A549 (cell line): Measurements from ENCODE around the gene MYH10. TPM values are rescaled to one million over a fixed set of nuclear protein-coding genes. Genes with fewer than 3 reads are reported as not detected.

Experiments
- CHD2 ChIP-seq: fragments of 150-350 bp; IDR thresholded peaks from 2 replicates; pipeline ENCODE4 v1.6.1; 2014; ENCODE audit warnings: low read length; ENCODE audit not compliant: partially characterized antibody
- CHD4 ChIP-seq: fragments of 200-600 bp; sonication (generic); IDR thresholded peaks from 2 replicates; pipeline ENCODE4 v1.6.1; 2016; ENCODE audit warnings: antibody characterized with exemption, mild to moderate bottlenecking, borderline replicate concordance
- CTCF ChIP-seq: fragments of >200 bp; sonication (Bioruptor Twin); formaldehyde crosslinking; IDR thresholded peaks from 3 replicates; pipeline ENCODE4 v1.5.1; 2016
- E2F6 ChIP-seq: IDR thresholded peaks from 2 replicates; pipeline ENCODE4 v1.6.1; 2012; ENCODE audit warnings: low read depth, borderline replicate concordance
- EHF ChIP-seq: fragments of 250-450 bp; sonication (Bioruptor Pico); IDR thresholded peaks from 2 replicates; pipeline ENCODE4 v1.5.0; 2020; ENCODE audit warnings: mild to moderate bottlenecking
- FOSB ChIP-seq: fragments of 250-450 bp; sonication (Bioruptor Pico); IDR thresholded peaks from 2 replicates; pipeline ENCODE4 v1.5.0; 2020; ENCODE audit warnings: mild to moderate bottlenecking, moderate library complexity
- FOSL2 ChIP-seq, 2 experiments: fragments of 450-650 bp in 1 of 2; fragments of >200 bp in 1 of 2; sonication (Bioruptor Twin) in 1 of 2; formaldehyde crosslinking; IDR thresholded peaks; 2 replicates each; pipeline versions ENCODE4 v1.5.0 to v1.6.1; 2016 to 2020; ENCODE audit warnings: mild to moderate bottlenecking in 1 of 2, moderate library complexity in 1 of 2
- HEYL ChIP-seq: fragments of 250-450 bp; sonication (Bioruptor Pico); IDR thresholded peaks from 2 replicates; pipeline ENCODE4 v1.8.0; 2021; ENCODE audit warnings: mild to moderate bottlenecking, moderate library complexity
- MAFK ChIP-seq: fragments of 450-650 bp; IDR thresholded peaks from 2 replicates; pipeline ENCODE4 v1.6.1; 2014; ENCODE audit not compliant: partially characterized antibody
- MAX ChIP-seq: IDR thresholded peaks from 2 replicates; pipeline ENCODE4 v1.6.1; 2012
- MAZ ChIP-seq: fragments of 150-350 bp; IDR thresholded peaks from 2 replicates; pipeline ENCODE4 v1.6.1; 2014; ENCODE audit warnings: antibody characterized with exemption, low read depth, low read length, borderline replicate concordance
- POLR2A ChIP-seq: IDR thresholded peaks from 2 replicates; pipeline ENCODE4 v1.6.1; 2012; ENCODE audit warnings: mild to moderate bottlenecking, low read length
- POLR2AphosphoS2 ChIP-seq: conservative IDR thresholded peaks from 2 replicates; pipeline ENCODE4 v1.6.1; 2012; ENCODE audit warnings: low read length, improper control_type of control experiment, inconsistent platforms
- RAD21 ChIP-seq, 2 experiments: fragments of >200 bp in 1 of 2; sonication (Bioruptor Twin) in 1 of 2; formaldehyde crosslinking in 1 of 2; IDR thresholded peaks in 1 of 2; conservative IDR thresholded peaks in 1 of 2; 2 replicates in 1 of 2; 3 replicates in 1 of 2; pipeline ENCODE4 v1.6.1; 2012 to 2018; ENCODE audit warnings: inconsistent platforms in 1 of 2
- RARB ChIP-seq: fragments of 250-450 bp; sonication (Bioruptor Pico); IDR thresholded peaks from 2 replicates; pipeline ENCODE4 v1.8.0; 2021; ENCODE audit warnings: mild to moderate bottlenecking, moderate library complexity
- RCOR1 ChIP-seq: fragments of 150-350 bp; IDR thresholded peaks from 2 replicates; pipeline ENCODE4 v1.6.1; 2014; ENCODE audit warnings: antibody characterized with exemption, low read length, low read depth
- RFX5 ChIP-seq: fragments of 450-650 bp; IDR thresholded peaks from 2 replicates; pipeline ENCODE4 v1.7.1; 2014; ENCODE audit warnings: antibody characterized with exemption, mild to moderate bottlenecking, moderate library complexity
- SMC3 ChIP-seq: fragments of >200 bp; sonication (Bioruptor Twin); formaldehyde crosslinking; IDR thresholded peaks from 3 replicates; pipeline ENCODE4 v1.6.1; 2018; ENCODE audit warnings: inconsistent platforms
- TP53 ChIP-seq: fragments of 250-450 bp; sonication (Bioruptor Pico); IDR thresholded peaks from 2 replicates; pipeline ENCODE4 v1.5.0; 2021; ENCODE audit warnings: mild to moderate bottlenecking, moderate library complexity
- USF2 ChIP-seq: fragments of 450-650 bp; IDR thresholded peaks from 2 replicates; pipeline ENCODE4 v1.6.1; 2014; ENCODE audit warnings: antibody characterized with exemption
- ZFP36 ChIP-seq: fragments of 450-650 bp; IDR thresholded peaks from 2 replicates; pipeline ENCODE4 v1.6.1; 2014; ENCODE audit warnings: borderline replicate concordance; ENCODE audit not compliant: partially characterized antibody
- polyA plus RNA-seq, 4 experiments: library from polyadenylated mRNA; depleted of rRNA in 3 of 4; stranded (reverse); fragments of >200 nt; fragmentation: RNase III in 1 of 4; extraction: RNeasy Plus Mini Kit Qiagen cat#74134 plus additional on column Dnase treatment in 1 of 4; gene quantifications; 2 replicates in 3 of 4; 3 replicates in 1 of 4; pipeline ENCODE4 v1.2.3, GENCODE V29; 2011 to 2017
- TF ChIP-seq, protein P1 (sequence below): fragments of 200-600 bp; sonication (generic); IDR thresholded peaks from 2 replicates; pipeline ENCODE4 v1.6.1; 2016; ENCODE audit warnings: antibody characterized with exemption, mild to moderate bottlenecking, moderate library complexity
- TF ChIP-seq, protein P2 (sequence below): fragments of >200 bp; sonication (Bioruptor Twin); formaldehyde crosslinking; IDR thresholded peaks from 3 replicates; pipeline ENCODE4 v1.6.1; 2016
- TF ChIP-seq, protein P3 (sequence below): fragments of 250-450 bp; sonication (Bioruptor Pico); IDR thresholded peaks from 2 replicates; pipeline ENCODE4 v1.5.0; 2021; ENCODE audit warnings: mild to moderate bottlenecking, moderate library complexity, borderline replicate concordance

The MYH10 gene
- polyA plus RNA-seq, 2 of the 4 experiments (the other 2 are of a cell fraction): 26.5 to 28.3 TPM

DNA sequence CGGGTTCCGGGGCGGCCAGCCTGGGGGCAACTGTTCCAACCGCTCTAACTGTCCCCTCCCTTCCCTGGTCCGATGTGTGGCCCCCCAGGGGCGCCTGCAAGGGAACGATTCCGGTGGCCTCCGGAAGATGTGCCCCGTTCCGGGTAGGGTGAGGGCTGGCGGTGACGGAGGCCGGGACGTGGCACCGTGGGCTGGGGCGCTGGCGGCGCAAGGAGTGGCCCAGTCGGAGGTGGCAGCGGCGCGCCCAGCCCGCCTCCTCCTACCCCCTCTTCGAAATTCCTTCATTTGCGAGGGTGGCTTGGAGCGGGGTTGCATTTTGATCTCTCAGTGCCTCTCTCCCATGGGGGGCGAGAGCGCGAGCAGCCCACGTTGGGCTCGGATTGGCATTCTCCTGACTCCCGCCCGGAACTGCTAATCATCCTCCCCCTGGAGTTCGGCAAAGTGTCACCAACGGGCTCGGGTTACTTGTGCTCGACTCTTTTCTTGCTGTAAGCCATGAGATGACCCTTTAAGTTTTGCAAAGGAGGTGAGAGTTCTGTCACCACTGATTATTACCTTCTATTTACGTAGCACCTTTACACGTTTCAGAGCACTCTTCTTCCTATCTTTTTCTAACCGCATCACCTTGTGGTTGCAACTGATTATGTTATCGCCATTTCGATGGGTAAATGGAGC lies 194.2 kb downstream of the MYH10 start (continued):
- no peak for TF ChIP-seq EHF
- TF ChIP-seq, protein P1, sequence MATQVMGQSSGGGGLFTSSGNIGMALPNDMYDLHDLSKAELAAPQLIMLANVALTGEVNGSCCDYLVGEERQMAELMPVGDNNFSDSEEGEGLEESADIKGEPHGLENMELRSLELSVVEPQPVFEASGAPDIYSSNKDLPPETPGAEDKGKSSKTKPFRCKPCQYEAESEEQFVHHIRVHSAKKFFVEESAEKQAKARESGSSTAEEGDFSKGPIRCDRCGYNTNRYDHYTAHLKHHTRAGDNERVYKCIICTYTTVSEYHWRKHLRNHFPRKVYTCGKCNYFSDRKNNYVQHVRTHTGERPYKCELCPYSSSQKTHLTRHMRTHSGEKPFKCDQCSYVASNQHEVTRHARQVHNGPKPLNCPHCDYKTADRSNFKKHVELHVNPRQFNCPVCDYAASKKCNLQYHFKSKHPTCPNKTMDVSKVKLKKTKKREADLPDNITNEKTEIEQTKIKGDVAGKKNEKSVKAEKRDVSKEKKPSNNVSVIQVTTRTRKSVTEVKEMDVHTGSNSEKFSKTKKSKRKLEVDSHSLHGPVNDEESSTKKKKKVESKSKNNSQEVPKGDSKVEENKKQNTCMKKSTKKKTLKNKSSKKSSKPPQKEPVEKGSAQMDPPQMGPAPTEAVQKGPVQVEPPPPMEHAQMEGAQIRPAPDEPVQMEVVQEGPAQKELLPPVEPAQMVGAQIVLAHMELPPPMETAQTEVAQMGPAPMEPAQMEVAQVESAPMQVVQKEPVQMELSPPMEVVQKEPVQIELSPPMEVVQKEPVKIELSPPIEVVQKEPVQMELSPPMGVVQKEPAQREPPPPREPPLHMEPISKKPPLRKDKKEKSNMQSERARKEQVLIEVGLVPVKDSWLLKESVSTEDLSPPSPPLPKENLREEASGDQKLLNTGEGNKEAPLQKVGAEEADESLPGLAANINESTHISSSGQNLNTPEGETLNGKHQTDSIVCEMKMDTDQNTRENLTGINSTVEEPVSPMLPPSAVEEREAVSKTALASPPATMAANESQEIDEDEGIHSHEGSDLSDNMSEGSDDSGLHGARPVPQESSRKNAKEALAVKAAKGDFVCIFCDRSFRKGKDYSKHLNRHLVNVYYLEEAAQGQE: no peak
- peak; percentile 41 for TF ChIP-seq TP53
- TF ChIP-seq MAFK: no peak
- no peak; the same call in 1 of the 2 replicates for TF ChIP-seq POLR2A
- TF ChIP-seq, protein P2, sequence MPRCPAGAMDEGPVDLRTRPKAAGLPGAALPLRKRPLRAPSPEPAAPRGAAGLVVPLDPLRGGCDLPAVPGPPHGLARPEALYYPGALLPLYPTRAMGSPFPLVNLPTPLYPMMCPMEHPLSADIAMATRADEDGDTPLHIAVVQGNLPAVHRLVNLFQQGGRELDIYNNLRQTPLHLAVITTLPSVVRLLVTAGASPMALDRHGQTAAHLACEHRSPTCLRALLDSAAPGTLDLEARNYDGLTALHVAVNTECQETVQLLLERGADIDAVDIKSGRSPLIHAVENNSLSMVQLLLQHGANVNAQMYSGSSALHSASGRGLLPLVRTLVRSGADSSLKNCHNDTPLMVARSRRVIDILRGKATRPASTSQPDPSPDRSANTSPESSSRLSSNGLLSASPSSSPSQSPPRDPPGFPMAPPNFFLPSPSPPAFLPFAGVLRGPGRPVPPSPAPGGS: no peak
- TF ChIP-seq HEYL (CRISPR knock-in tag): no peak
- TF ChIP-seq FOSB (CRISPR knock-in tag): no peak
- TF ChIP-seq SMC3: no peak
- TF ChIP-seq ZFP36: no peak
- TF ChIP-seq POLR2AphosphoS2: no peak
- TF ChIP-seq CHD4: no peak
- no peak for TF ChIP-seq RAD21 (conservative IDR thresholded peaks at IDR 0.05 in 1 of 2, IDR thresholded peaks at IDR 0.05 in 1 of 2)
- TF ChIP-seq RFX5: peak; percentile 48; the same call in 1 of the 2 replicates
- TF ChIP-seq MAX: no peak; the same call in none of the 2 replicates
- TF ChIP-seq MAZ: no peak
- TF ChIP-seq RCOR1: no peak
- TF ChIP-seq, protein P3, sequence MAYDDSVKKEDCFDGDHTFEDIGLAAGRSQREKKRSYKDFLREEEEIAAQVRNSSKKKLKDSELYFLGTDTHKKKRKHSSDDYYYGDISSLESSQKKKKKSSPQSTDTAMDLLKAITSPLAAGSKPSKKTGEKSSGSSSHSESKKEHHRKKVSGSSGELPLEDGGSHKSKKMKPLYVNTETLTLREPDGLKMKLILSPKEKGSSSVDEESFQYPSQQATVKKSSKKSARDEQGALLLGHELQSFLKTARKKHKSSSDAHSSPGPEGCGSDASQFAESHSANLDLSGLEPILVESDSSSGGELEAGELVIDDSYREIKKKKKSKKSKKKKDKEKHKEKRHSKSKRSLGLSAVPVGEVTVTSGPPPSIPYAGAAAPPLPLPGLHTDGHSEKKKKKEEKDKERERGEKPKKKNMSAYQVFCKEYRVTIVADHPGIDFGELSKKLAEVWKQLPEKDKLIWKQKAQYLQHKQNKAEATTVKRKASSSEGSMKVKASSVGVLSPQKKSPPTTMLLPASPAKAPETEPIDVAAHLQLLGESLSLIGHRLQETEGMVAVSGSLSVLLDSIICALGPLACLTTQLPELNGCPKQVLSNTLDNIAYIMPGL (CRISPR knock-in tag): peak; percentile 65; the same call in 1 of the 2 replicates
- TF ChIP-seq FOSL2 (IDR thresholded peaks at IDR 0.05): no peak
- 0 out of 2 replicates have a peak, but pooled peaks have one; percentile 0 for TF ChIP-seq FOSL2 (CRISPR knock-in tag; IDR thresholded peaks at IDR 0.05)
- no peak for TF ChIP-seq CHD2
- 0 out of 2 replicates have a peak, but pooled peaks have one; percentile 15 for TF ChIP-seq E2F6
- no peak for TF ChIP-seq USF2
- TF ChIP-seq CTCF: 0 out of 3 replicates have a peak, but pooled peaks have one; percentile 3
- no peak; the same call in 1 of the 2 replicates for TF ChIP-seq RARB
- TF ChIP-seq, all 56 proteins: peak for 10
